GM12874 (cell line): Measurements from ENCODE around the gene CPSF3.

Source experiments
- TF ChIP-seq, protein P1 (sequence below): IDR thresholded peaks from 2 replicates; pipeline ENCODE4 v1.5.1; 2011; ENCODE audit warnings: low read depth, mild to moderate bottlenecking, control low read depth, low read length, moderate library complexity; ENCODE audit not compliant: insufficient read depth

Gene CPSF3

DNA sequence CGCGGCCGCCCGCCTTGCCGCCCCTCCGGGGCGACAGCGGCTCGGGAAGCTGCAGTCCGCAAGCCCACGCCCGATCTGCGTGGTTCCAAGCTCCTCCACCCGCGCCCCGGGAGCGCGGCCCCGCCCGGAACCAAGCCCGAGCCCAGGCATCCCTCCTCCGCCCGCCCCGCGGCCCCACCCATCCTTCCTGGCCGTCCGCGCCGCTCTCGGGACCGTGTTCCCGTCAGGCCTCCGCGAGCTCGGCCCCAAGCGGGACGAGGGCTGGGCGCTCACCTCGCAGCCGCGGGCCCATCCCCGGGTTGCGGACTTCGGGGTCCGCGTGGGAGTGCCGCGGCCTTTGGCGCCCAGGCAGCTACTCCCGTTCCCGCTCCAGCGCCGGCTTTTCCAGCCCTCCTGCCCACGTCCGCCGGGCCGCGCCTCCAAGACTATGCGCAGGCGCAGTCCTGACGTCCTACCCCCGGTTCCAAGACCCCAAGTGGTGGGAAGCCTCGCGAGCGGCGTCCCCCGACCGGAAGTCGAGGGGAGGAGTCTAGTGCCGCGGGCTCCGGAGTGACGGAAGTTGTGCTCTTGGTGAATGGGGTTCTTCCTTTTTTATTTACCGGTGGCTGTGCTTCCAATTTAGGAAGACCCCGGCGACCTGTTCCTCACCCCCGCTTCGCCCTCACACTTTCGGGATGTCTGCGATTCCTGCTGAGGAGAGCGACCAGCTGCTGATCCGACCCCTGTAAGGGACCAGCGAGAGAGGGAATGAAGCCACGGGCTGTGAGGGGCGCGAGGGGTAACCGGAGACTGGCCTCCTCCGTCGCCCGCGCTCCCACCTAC lies at the start of gene CPSF3, which contains the start of gene ITGB1BP1:
Gene CPSF3 (plus strand): TSS at position 555 of the 822 bp plus-strand sequence. CDS start 120 bp downstream, at position 675.
Gene ITGB1BP1 (minus strand): TSS at position 429 of the 822 bp plus-strand sequence. CDS start 4,831 bp downstream, outside the sequence.
- TF ChIP-seq, protein P1, sequence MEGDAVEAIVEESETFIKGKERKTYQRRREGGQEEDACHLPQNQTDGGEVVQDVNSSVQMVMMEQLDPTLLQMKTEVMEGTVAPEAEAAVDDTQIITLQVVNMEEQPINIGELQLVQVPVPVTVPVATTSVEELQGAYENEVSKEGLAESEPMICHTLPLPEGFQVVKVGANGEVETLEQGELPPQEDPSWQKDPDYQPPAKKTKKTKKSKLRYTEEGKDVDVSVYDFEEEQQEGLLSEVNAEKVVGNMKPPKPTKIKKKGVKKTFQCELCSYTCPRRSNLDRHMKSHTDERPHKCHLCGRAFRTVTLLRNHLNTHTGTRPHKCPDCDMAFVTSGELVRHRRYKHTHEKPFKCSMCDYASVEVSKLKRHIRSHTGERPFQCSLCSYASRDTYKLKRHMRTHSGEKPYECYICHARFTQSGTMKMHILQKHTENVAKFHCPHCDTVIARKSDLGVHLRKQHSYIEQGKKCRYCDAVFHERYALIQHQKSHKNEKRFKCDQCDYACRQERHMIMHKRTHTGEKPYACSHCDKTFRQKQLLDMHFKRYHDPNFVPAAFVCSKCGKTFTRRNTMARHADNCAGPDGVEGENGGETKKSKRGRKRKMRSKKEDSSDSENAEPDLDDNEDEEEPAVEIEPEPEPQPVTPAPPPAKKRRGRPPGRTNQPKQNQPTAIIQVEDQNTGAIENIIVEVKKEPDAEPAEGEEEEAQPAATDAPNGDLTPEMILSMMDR = no peak

DNA sequence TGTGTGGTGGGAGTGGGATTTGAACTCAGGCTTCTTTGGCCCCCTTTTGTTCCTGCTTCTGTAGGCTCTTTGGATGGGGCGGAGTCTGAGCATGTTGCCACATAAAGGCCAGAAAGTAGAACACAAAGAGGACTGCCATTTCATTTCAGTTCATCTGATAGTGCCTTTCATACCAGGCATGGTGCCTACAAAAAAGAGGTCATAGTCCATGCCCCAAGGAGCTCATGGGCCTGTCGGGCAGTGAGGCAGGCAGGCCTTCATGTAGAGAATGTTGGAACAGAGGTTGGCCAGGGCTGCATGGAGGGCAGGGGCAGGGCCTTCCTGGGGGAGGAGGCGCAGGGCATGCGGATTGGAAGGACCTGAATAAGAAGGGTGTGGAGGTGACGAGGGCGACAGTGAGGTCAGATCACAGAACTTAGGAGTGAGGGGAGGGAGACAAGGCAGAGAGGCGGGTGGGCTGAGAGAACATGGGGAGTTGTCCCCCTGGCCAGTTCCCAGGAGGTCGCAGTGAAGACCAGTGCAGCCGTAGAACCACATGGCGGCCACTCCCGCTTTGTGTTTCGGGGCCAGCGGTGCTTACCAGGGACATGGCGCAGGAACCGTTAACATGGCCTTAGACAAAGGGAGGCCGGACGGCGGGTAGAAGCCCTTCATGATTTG lies 49.3 kb upstream of the CPSF3 start:
- TF ChIP-seq, protein P1 = no peak

DNA sequence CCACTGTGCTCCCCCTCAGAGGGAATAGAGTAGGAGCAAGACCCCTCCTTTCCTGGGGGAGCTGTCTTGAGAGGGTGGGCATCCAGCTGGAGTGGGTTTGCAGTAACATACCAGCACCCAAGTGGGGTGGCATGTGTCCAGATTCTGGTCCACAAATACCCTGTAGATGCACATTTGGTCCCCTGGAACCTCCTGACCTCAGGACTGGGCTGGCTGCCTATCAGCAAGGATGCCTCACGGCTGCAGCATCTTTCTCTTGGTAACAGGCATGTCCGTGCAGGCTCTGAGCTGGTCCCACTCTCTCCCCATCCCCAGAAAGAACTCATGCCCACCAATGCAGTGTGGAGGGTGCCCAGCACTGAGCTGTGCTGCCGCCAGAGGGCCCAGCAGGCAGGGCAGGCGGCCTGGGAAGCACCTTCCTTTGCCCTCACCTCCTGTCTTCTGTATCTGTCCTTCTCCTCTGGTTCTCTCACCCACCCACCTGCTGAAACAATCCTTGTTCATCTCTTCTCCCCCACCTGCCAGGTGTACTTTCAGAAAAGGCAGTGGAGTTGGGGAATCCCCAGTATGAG lies 47.5 kb upstream of the CPSF3 start:
- TF ChIP-seq, protein P1 = peak; percentile 26; the same call in 1 of the 2 replicates

DNA sequence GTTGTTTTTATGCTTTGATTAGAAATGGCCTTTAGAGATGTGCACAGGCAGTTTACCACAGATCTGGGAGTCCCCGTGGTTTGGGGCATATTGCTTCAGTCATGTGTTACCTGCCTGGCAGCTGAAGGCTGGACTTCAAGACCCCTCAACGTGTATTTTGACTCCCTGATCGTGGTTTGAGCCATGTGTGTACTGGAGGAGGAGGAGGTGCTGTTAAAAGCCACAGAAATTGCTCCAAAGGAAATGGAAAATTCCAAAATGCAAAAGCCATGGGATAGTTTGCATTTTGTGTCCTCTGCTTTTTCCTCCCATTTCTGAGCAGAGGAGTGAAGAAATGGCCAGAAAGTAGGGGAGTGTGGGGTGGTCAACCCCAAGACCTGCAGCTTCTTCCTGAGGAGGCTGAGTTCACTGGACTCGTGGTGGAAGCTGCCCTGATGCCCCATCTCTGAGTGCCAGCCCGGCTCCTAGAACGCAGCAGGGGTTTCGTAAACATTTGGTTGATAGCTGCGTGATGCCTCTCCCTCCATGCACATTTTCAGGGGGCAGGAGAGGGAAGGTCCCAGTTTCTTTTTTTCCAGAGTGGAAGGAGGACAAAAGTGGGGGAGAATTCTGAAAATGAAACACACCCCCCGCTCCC lies 45.9 kb upstream of the CPSF3 start:
- TF ChIP-seq, protein P1 = no peak

DNA sequence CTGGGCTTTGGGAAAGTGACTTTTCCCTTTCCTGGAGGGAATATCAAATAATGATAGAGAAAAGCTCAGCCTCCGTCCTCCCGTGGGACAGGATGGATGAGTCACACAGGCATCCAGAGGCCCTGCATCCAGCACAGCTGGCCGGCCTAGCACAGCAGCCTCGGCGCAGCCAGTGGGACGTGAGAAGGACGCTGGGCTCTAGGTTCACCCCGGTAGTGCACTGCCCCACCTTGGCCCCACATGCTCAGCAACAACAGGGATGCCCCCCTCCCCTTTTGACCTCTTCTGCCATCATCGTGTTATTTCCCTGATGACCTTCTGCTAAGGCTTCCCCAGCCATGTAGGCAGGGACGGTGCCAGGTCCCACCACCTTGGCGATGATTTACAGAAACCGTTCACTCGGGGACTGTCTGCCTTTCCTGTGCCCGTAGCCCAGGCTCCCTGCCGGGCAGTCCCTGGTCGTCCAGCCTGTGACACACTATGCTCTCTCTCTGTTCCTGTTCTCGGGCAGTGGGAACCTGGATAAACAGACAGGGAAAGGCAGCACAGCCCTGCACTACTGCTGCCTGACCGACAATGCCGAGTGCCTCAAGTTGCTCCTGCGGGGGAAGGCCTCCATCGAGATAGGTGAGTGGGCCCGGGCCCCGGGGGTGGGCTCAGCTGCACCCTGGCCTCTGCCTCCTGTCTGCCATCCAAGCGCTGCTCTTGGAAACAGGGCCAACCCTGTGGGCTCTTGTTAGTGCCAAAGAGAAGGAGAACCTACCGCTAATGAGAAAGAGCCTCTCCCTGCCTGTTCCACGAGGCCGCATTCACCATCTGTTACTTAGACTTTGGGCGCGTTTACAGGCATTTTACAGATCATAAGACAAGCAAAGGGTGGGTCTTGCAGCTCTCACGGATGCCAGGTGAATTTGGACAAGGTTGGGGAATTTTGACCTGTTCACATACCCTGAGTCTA lies 44.7 kb upstream of the CPSF3 start:
- TF ChIP-seq, protein P1 = no peak

DNA sequence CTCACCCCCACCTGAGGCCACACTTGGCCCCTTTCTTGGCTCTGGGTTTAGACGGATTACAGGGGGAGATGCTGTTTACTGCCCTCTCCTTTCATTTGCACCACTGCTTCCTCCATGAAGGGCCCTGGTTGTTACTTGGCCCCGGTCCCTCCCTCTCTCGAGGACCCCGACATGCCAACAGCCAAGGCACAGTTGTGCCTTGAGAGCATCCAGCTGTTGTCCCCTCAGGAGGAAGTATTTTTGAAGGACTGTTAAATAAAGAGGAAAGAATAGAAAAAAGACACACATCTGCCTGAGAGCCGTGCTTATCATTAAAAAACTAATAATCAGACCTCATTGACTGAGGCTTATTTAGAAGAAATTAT lies 44.1 kb upstream of the CPSF3 start:
- TF ChIP-seq, protein P1 = no peak
